Activated T-helper 1 cell treated with anti-CD3 and anti-CD28 coated beads, Interleukin-12 subunit alpha, Interleukin-12 subunit beta, Interleukin-2, Interleukin-4 antibody, amounts not matched to agents 30 ng/mL and 10 ng/mL and 1 ng/mL, durations not matched to agents 14 hours and 24 hours and 36 hours (primary cell): ENCODE data around the gene PARP15. TPM values are rescaled to one million over a fixed set of nuclear protein-coding genes. Genes with fewer than 3 reads are reported as not detected.

ENCODE experiments used
- DNase-seq: peaks from one replicate; pipeline ENCODE4 v3.0.0; 2021; ENCODE audit warnings: low spot score
- H3K27ac Mint-ChIP-seq: one replicate; pipeline ENCODE4 v1.8.0; 2021; ENCODE audit warnings: mild to moderate bottlenecking, mixed read lengths
- H3K27me3 Mint-ChIP-seq: one replicate; pipeline ENCODE4 v1.8.0; 2022; ENCODE audit warnings: mild to moderate bottlenecking, moderate library complexity, mixed read lengths; ENCODE audit not compliant: insufficient read depth
- H3K36me3 Mint-ChIP-seq: one replicate; pipeline ENCODE4 v1.8.0; 2021; ENCODE audit warnings: low read depth, mixed read lengths
- H3K4me1 Mint-ChIP-seq: one replicate; pipeline ENCODE4 v1.8.0; 2021; ENCODE audit warnings: low read depth, mixed read lengths
- H3K4me3 Mint-ChIP-seq: one replicate; pipeline ENCODE4 v1.8.0; 2021; ENCODE audit warnings: mild to moderate bottlenecking, moderate library complexity, mixed read lengths
- H3K9me3 Mint-ChIP-seq: one replicate; pipeline ENCODE4 v1.8.0; 2021; ENCODE audit warnings: mixed read lengths
- intact Hi-C: fragments of 100-400 bp; cut with micrococcal nuclease; formaldehyde crosslinking; loops from one replicate; pipeline ENCODE4 v1.15.1; 2024
- total RNA-seq: library from RNA; stranded (reverse); gene quantifications from 2 replicates; pipeline ENCODE4 v1.2.3, GENCODE V29; 2022

Gene PARP15
- total RNA-seq, result 12.8 and 13.2 TPM in 2 replicates

- peak within 1 kb of the TSS; percentile 98 for H3K27ac Mint-ChIP-seq
- intact Hi-C loops, result loop anchor here (2.0 kb wide), 1 partner anchor 623 kb away; the partner anchor contains the start of gene SEC22A
- DNase-seq, result peak; percentile 35
- peaks cover 18% of the 10 kb centered on the region for H3K9me3 Mint-ChIP-seq
- peaks cover 59% of the 10 kb centered on the region for H3K4me1 Mint-ChIP-seq
- peaks cover 44% of the 10 kb centered on the region for H3K36me3 Mint-ChIP-seq
- peak within 1 kb of the TSS; percentile 99 for H3K4me3 Mint-ChIP-seq
- H3K27me3 Mint-ChIP-seq, result no peaks in the 10 kb centered on the region
These were observed at the start of gene PARP15 for GRCh38 chr3:122577409-122578031. Gene PARP15, plus strand, starts transcription at chr3:122577650. Its CDS starts 18 bp downstream, at chr3:122577668.

- Mint-ChIP-seq H3K4me1 (peaks cover 35% of the 10 kb centered on the region), H3K36me3 (peaks cover 55% of the 10 kb centered on the region), H3K27me3 (no peaks in the 10 kb centered on the region), H3K9me3 (no peaks in the 10 kb centered on the region), H3K27ac (no peak overlapping the region), H3K4me3 (no peak overlapping the region)
- intact Hi-C loops, result loop anchor here (5.0 to 10.0 kb wide), 2 partner anchors 425 to 983 kb away; partner anchors contain the start of gene POLQ
- no peak for DNase-seq
These were observed 47.3 kb upstream of the PARP15 start for GRCh38 chr3:122530164-122530563.

- no peak overlapping the region for H3K4me3 Mint-ChIP-seq
- no peaks in the 10 kb centered on the region for H3K27me3 Mint-ChIP-seq
- DNase-seq, result no peak
- H3K27ac Mint-ChIP-seq, result peak overlapping the region; percentile 80
- H3K9me3 Mint-ChIP-seq, result no peaks in the 10 kb centered on the region
- intact Hi-C loops, result loop anchor here (1.0 to 10.0 kb wide), 7 partner anchors 36 to 986 kb away; partner anchors contain the start of genes POLQ and WDR5B
- H3K36me3 Mint-ChIP-seq, result peaks cover 65% of the 10 kb centered on the region
- H3K4me1 Mint-ChIP-seq, result peaks cover 60% of the 10 kb centered on the region
These were observed 44.0 kb upstream of the PARP15 start for GRCh38 chr3:122533480-122533879.

GRCh38 chr3:122533931-122534334 lies 43.5 kb upstream of the PARP15 start:
- no peaks in the 10 kb centered on the region for H3K9me3 Mint-ChIP-seq
- peak overlapping the region; percentile 80 for H3K27ac Mint-ChIP-seq
- H3K4me1 Mint-ChIP-seq, result peaks cover 60% of the 10 kb centered on the region
- DNase-seq, result peak; percentile 46
- no peaks in the 10 kb centered on the region for H3K27me3 Mint-ChIP-seq
- peaks cover 64% of the 10 kb centered on the region for H3K36me3 Mint-ChIP-seq
- intact Hi-C loops, result loop anchor here (1.0 to 10.0 kb wide), 12 partner anchors 19 to 987 kb away; partner anchors contain the start of genes PARP14, POLQ and WDR5B
- no peak overlapping the region for H3K4me3 Mint-ChIP-seq

GRCh38 chr3:122535964-122536631 lies 41.4 kb upstream of the PARP15 start:
- intact Hi-C loops, result loop anchor here (10.0 kb wide), 1 partner anchor 431 kb away; no protein-coding TSS in a partner anchor
- no peak overlapping the region for H3K27ac Mint-ChIP-seq
- peaks cover 70% of the 10 kb centered on the region for H3K36me3 Mint-ChIP-seq
- H3K4me3 Mint-ChIP-seq, result no peak overlapping the region
- DNase-seq, result no peak
- no peaks in the 10 kb centered on the region for H3K9me3 Mint-ChIP-seq
- no peaks in the 10 kb centered on the region for H3K27me3 Mint-ChIP-seq
- peaks cover 71% of the 10 kb centered on the region for H3K4me1 Mint-ChIP-seq

- intact Hi-C loops, result loop anchor here (10.0 kb wide), 1 partner anchor 432 kb away; no protein-coding TSS in a partner anchor
- no peak overlapping the region for H3K27ac Mint-ChIP-seq
These were observed 40.8 kb upstream of the PARP15 start for GRCh38 chr3:122536632-122537001.

GRCh38 chr3:122538956-122539490 lies 38.4 kb upstream of the PARP15 start:
- Mint-ChIP-seq H3K4me3 (no peak overlapping the region), H3K27ac (no peak overlapping the region), H3K4me1 (peaks cover 52% of the 10 kb centered on the region), H3K36me3 (peaks cover 59% of the 10 kb centered on the region), H3K9me3 (no peaks in the 10 kb centered on the region), H3K27me3 (no peaks in the 10 kb centered on the region)
- intact Hi-C loops, result loop anchor here (10.0 kb wide), 1 partner anchor 434 kb away; no protein-coding TSS in a partner anchor
- no peak for DNase-seq

More at GRCh38 chr3:122536632-122537001, 40.8 kb upstream of the PARP15 start:
- Mint-ChIP-seq H3K9me3 (no peaks in the 10 kb centered on the region), H3K27me3 (no peaks in the 10 kb centered on the region), H3K36me3 (peaks cover 70% of the 10 kb centered on the region), H3K4me3 (no peak overlapping the region), H3K4me1 (peaks cover 73% of the 10 kb centered on the region)
- DNase-seq, result no peak

- H3K27me3 Mint-ChIP-seq, result no peaks in the 10 kb centered on the region
- H3K36me3 Mint-ChIP-seq, result peaks cover 61% of the 10 kb centered on the region
- H3K4me3 Mint-ChIP-seq, result no peak overlapping the region
These were observed 31.3 kb upstream of the PARP15 start for GRCh38 chr3:122546151-122546550.

GRCh38 chr3:122548076-122548475 lies 29.4 kb upstream of the PARP15 start:
- intact Hi-C loops, result no loop called here
- no peak overlapping the region for H3K27ac Mint-ChIP-seq
- H3K9me3 Mint-ChIP-seq, result no peaks in the 10 kb centered on the region
- H3K4me1 Mint-ChIP-seq, result peaks cover 7% of the 10 kb centered on the region
- no peaks in the 10 kb centered on the region for H3K27me3 Mint-ChIP-seq
- H3K36me3 Mint-ChIP-seq, result peaks cover 65% of the 10 kb centered on the region
- no peak overlapping the region for H3K4me3 Mint-ChIP-seq
- no peak for DNase-seq

More at GRCh38 chr3:122546151-122546550, 31.3 kb upstream of the PARP15 start:
- Mint-ChIP-seq H3K4me1 (peaks cover 9% of the 10 kb centered on the region), H3K27ac (no peak overlapping the region), H3K9me3 (no peaks in the 10 kb centered on the region)
- DNase-seq, result no peak
- intact Hi-C loops, result no loop called here

- DNase-seq, result no peak
- no peaks in the 10 kb centered on the region for H3K27me3 Mint-ChIP-seq
- no peak overlapping the region for H3K4me3 Mint-ChIP-seq
- no peak overlapping the region for H3K27ac Mint-ChIP-seq
- H3K36me3 Mint-ChIP-seq, result peaks cover 66% of the 10 kb centered on the region
- intact Hi-C loops, result no loop called here
- H3K9me3 Mint-ChIP-seq, result no peaks in the 10 kb centered on the region
- H3K4me1 Mint-ChIP-seq, result peaks cover 13% of the 10 kb centered on the region
These were observed 28.8 kb upstream of the PARP15 start for GRCh38 chr3:122548619-122549018.

- Mint-ChIP-seq H3K27me3 (no peaks in the 10 kb centered on the region), H3K4me1 (peaks cover 30% of the 10 kb centered on the region), H3K4me3 (no peak overlapping the region), H3K36me3 (peaks cover 63% of the 10 kb centered on the region), H3K9me3 (no peaks in the 10 kb centered on the region), H3K27ac (no peak overlapping the region)
- DNase-seq, result no peak
- intact Hi-C loops, result no loop called here
These were observed 24.3 kb upstream of the PARP15 start for GRCh38 chr3:122553171-122553570.

- Mint-ChIP-seq H3K9me3 (no peaks in the 10 kb centered on the region), H3K36me3 (peaks cover 59% of the 10 kb centered on the region), H3K27ac (peak overlapping the region; percentile 31), H3K4me3 (no peak overlapping the region), H3K4me1 (peaks cover 40% of the 10 kb centered on the region), H3K27me3 (no peaks in the 10 kb centered on the region)
- intact Hi-C loops, result no loop called here
- no peak for DNase-seq
These were observed 22.0 kb upstream of the PARP15 start for GRCh38 chr3:122555275-122556071.
